ENCODE measurements around the gene SSC5D.

SSC5D gene

GRCh38 chr19:55567708-55568328 lies 79.6 kb downstream of the SSC5D start:
- DNase-seq, result no peak
